ENCODE results near the gene CARD16.

CARD16 gene

GRCh38 chr11:105003151-105003550 is 42.0 kb downstream of the CARD16 start:
- H3K9ac ChIP-seq = no peak overlapping the region
- TF ChIP-seq CTCF (conservative IDR thresholded peaks at IDR 0.05; ENCODE audit: low read depth, low read length) = no peak
- no peaks in the 10 kb centered on the region for H4K20me1 ChIP-seq (ENCODE audit: insufficient read depth)
- H3K4me1 ChIP-seq (ENCODE audit: low read depth, poor library complexity, severe bottlenecking) = no peaks in the 10 kb centered on the region
- no peak overlapping the region for H3K27ac ChIP-seq
- H3K4me3 ChIP-seq (IDR thresholded peaks at IDR 0.05; ENCODE audit: insufficient read depth, low read depth, low read length) = no peak overlapping the region
- no peak overlapping the region for H2AFZ ChIP-seq (ENCODE audit: low read depth)
- no peaks in the 10 kb centered on the region for H3K79me2 ChIP-seq (ENCODE audit: insufficient read depth, low read depth)
- no peaks in the 10 kb centered on the region for H3K36me3 ChIP-seq (ENCODE audit: insufficient read depth)
- no peak overlapping the region for H3K4me2 ChIP-seq
- no peaks in the 10 kb centered on the region for H3K27me3 ChIP-seq (ENCODE audit: insufficient read depth, low read depth)

GRCh38 chr11:105000797-105001196 is 44.3 kb downstream of the CARD16 start:
- H2AFZ ChIP-seq (ENCODE audit: low read depth) = no peak overlapping the region
- peak; percentile 40; the same call in 1 of the 2 replicates for TF ChIP-seq CTCF (conservative IDR thresholded peaks at IDR 0.05; ENCODE audit: low read depth, low read length)
- H3K4me2 ChIP-seq = no peak overlapping the region

GRCh38 chr11:105000167-105000566 is 45.0 kb downstream of the CARD16 start:
- Histone ChIP-seq H3K27me3 (ENCODE audit: insufficient read depth, low read depth) (no peaks in the 10 kb centered on the region), H2AFZ (ENCODE audit: low read depth) (no peak overlapping the region), H3K4me3 (IDR thresholded peaks at IDR 0.05; ENCODE audit: insufficient read depth, low read depth, low read length) (no peak overlapping the region), H3K36me3 (ENCODE audit: insufficient read depth) (no peaks in the 10 kb centered on the region), H3K79me2 (ENCODE audit: insufficient read depth, low read depth) (no peaks in the 10 kb centered on the region), H3K9ac (no peak overlapping the region), H3K4me1 (ENCODE audit: low read depth, poor library complexity, severe bottlenecking) (no peaks in the 10 kb centered on the region), H3K27ac (no peak overlapping the region), H3K4me2 (no peak overlapping the region), H4K20me1 (ENCODE audit: insufficient read depth) (no peaks in the 10 kb centered on the region)
- no peak for TF ChIP-seq CTCF (conservative IDR thresholded peaks at IDR 0.05; ENCODE audit: low read depth, low read length)

More at GRCh38 chr11:105000797-105001196, 44.3 kb downstream of the CARD16 start:
- Histone ChIP-seq H3K4me1 (ENCODE audit: low read depth, poor library complexity, severe bottlenecking) (no peaks in the 10 kb centered on the region), H3K27ac (no peak overlapping the region), H4K20me1 (ENCODE audit: insufficient read depth) (no peaks in the 10 kb centered on the region), H3K36me3 (ENCODE audit: insufficient read depth) (no peaks in the 10 kb centered on the region), H3K27me3 (ENCODE audit: insufficient read depth, low read depth) (no peaks in the 10 kb centered on the region), H3K9ac (no peak overlapping the region), H3K4me3 (IDR thresholded peaks at IDR 0.05; ENCODE audit: insufficient read depth, low read depth, low read length) (no peak overlapping the region), H3K79me2 (ENCODE audit: insufficient read depth, low read depth) (no peaks in the 10 kb centered on the region)

GRCh38 chr11:104999721-105000120 is 45.4 kb downstream of the CARD16 start:
- Histone ChIP-seq H4K20me1 (ENCODE audit: insufficient read depth) (no peaks in the 10 kb centered on the region), H3K36me3 (ENCODE audit: insufficient read depth) (no peaks in the 10 kb centered on the region), H3K79me2 (ENCODE audit: insufficient read depth, low read depth) (no peaks in the 10 kb centered on the region), H3K4me2 (no peak overlapping the region), H3K9ac (no peak overlapping the region), H3K27me3 (ENCODE audit: insufficient read depth, low read depth) (no peaks in the 10 kb centered on the region), H2AFZ (ENCODE audit: low read depth) (no peak overlapping the region), H3K27ac (no peak overlapping the region), H3K4me1 (ENCODE audit: low read depth, poor library complexity, severe bottlenecking) (no peaks in the 10 kb centered on the region), H3K4me3 (IDR thresholded peaks at IDR 0.05; ENCODE audit: insufficient read depth, low read depth, low read length) (no peak overlapping the region)
- no peak for TF ChIP-seq CTCF (conservative IDR thresholded peaks at IDR 0.05; ENCODE audit: low read depth, low read length)
